Middle frontal gyrus (tissue), 1 donor: ENCODE results near the gene KIAA1614.

Experiments used
- DNase-seq: peaks from one replicate; pipeline ENCODE4 v3.0.0-alpha.2; 2015; ENCODE audit warnings: low spot score; ENCODE audit errors: extremely low spot score

The KIAA1614 gene

GRCh38 chr1:180907313-180908055 lies 5.2 kb upstream of the KIAA1614 start:
- no peak for DNase-seq

GRCh38 chr1:180908074-180908765 lies 4.5 kb upstream of the KIAA1614 start:
- DNase-seq = no peak

- DNase-seq = no peak
Observed at GRCh38 chr1:180909005-180909414, 3.7 kb upstream of the KIAA1614 start.

GRCh38 chr1:180909462-180909976 lies 3.2 kb upstream of the KIAA1614 start:
- DNase-seq = no peak

- no peak for DNase-seq
Observed at GRCh38 chr1:180911640-180912191, 981 bp upstream of the KIAA1614 start.

GRCh38 chr1:180912211-180912800 lies 391 bp upstream of the KIAA1614 start:
- no peak for DNase-seq

- no peak for DNase-seq
Observed at GRCh38 chr1:180915426-180915965, 2.8 kb downstream of the KIAA1614 start.

GRCh38 chr1:180916012-180916770 lies 3.5 kb downstream of the KIAA1614 start:
- DNase-seq = no peak

- no peak for DNase-seq
Observed at GRCh38 chr1:180916771-180917170, 4.1 kb downstream of the KIAA1614 start.

- DNase-seq = no peak
Observed at GRCh38 chr1:180917306-180918065, 4.8 kb downstream of the KIAA1614 start.

GRCh38 chr1:180918519-180918918 lies 5.8 kb downstream of the KIAA1614 start:
- no peak for DNase-seq

- DNase-seq = no peak
Observed at GRCh38 chr1:180919183-180919700, 6.5 kb downstream of the KIAA1614 start.

- DNase-seq = no peak
Observed at GRCh38 chr1:180920193-180920592, 7.5 kb downstream of the KIAA1614 start.

- DNase-seq = no peak
Observed at GRCh38 chr1:180920702-180921101, 8.0 kb downstream of the KIAA1614 start.

- no peak for DNase-seq
Observed at GRCh38 chr1:180921386-180921785, 8.7 kb downstream of the KIAA1614 start.

GRCh38 chr1:180921891-180922630 lies 9.4 kb downstream of the KIAA1614 start:
- DNase-seq = no peak

- DNase-seq = no peak
Observed at GRCh38 chr1:180922631-180923015, 9.9 kb downstream of the KIAA1614 start.

- no peak for DNase-seq
Observed at GRCh38 chr1:180923021-180923841, 10.5 kb downstream of the KIAA1614 start.
